ENCODE measurements around the gene EML5. TPM values are rescaled to one million over a fixed set of nuclear protein-coding genes. Genes with fewer than 3 reads are reported as not detected.
"Not testable (repeated sequence)": the region's sequence is repeated elsewhere in the genome, so short reads cannot be mapped to it uniquely, and the experiment has no call there.

The EML5 gene
- polyA plus RNA-seq, 3 donors: not detected

DNA sequence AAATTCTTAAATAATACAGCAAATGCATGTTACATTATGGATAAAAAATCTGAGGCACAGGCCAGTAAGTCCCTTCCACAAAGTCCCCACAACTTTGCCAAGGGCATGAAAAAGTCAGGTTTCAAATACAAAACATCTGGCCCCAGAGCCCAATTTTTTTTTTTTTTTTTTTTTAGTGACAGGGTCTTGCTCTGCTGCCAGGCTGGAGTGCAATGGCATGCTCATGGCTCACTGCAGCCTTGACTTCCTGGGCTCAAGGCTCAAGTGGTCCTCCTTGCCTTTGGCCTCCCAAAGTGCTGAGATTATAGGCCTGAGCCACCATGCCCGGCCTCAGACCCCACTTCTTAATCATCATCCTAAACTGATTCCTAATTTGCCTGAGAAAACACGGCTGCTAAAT, 28.6 kb upstream of the EML5 start:
- Histone ChIP-seq H3K27me3 (ENCODE audit: control insufficient read depth in 2 of 2, insufficient read depth in 2 of 2, low read length in 2 of 2) (no peaks in the 10 kb centered on the region), H3K4me2 (replicated peaks; ENCODE audit: extremely low read depth, low read length, poor library complexity, severe bottlenecking) (no peak overlapping the region), H3K9ac (ENCODE audit: insufficient read depth, low read length, poor library complexity, severe bottlenecking) (no peak overlapping the region), H3K4me1 (ENCODE audit: control insufficient read depth in 1 of 2, insufficient read depth in 2 of 2, low read length in 2 of 2) (peaks cover 13 to 14% of the 10 kb centered on the region in 2 donors), H3K4me3 (replicated peaks in 1 of 3; ENCODE audit: low read depth in 2 of 3, low read length in 3 of 3) (no peak overlapping the region), H2AFZ (ENCODE audit: insufficient read depth, low read depth, low read length, poor library complexity, severe bottlenecking) (no peak overlapping the region), H4K20me1 (ENCODE audit: insufficient read depth, low read length) (no peaks in the 10 kb centered on the region), H3K79me2 (ENCODE audit: insufficient read depth, low read length) (no peaks in the 10 kb centered on the region), H3K36me3 (replicated peaks in 1 of 2; ENCODE audit: control insufficient read depth in 1 of 2, insufficient read depth in 2 of 2, low read length in 2 of 2) (no peaks in the 10 kb centered on the region), H3K9me3 (replicated peaks in 1 of 2; ENCODE audit: control insufficient read depth in 1 of 2, insufficient read depth in 1 of 2, low read length in 2 of 2) (no peaks in the 10 kb centered on the region), H3K27ac (ENCODE audit: low read depth in 1 of 2, low read length in 2 of 2) (no peak overlapping the region)
- WGBS (ENCODE audit: insufficient coverage): no CpG with 5 or more reads among the region's 2 CpGs
- intact Hi-C loops (cut with micrococcal nuclease): no loop called here
- Mint-ChIP-seq H3K27ac (no peak overlapping the region), H3K27me3 (ENCODE audit: low read depth in 3 of 3) (peaks cover 2 to 17% (median 8%) of the 10 kb centered on the region in 3 donors), H3K9me3 (no peaks in the 10 kb centered on the region), H3K36me3 (no peaks in the 10 kb centered on the region), H3K4me3 (no peak overlapping the region), H3K4me1 (peaks cover 12% of the 10 kb centered on the region)
- TF ChIP-seq, protein P1, sequence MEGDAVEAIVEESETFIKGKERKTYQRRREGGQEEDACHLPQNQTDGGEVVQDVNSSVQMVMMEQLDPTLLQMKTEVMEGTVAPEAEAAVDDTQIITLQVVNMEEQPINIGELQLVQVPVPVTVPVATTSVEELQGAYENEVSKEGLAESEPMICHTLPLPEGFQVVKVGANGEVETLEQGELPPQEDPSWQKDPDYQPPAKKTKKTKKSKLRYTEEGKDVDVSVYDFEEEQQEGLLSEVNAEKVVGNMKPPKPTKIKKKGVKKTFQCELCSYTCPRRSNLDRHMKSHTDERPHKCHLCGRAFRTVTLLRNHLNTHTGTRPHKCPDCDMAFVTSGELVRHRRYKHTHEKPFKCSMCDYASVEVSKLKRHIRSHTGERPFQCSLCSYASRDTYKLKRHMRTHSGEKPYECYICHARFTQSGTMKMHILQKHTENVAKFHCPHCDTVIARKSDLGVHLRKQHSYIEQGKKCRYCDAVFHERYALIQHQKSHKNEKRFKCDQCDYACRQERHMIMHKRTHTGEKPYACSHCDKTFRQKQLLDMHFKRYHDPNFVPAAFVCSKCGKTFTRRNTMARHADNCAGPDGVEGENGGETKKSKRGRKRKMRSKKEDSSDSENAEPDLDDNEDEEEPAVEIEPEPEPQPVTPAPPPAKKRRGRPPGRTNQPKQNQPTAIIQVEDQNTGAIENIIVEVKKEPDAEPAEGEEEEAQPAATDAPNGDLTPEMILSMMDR (IDR thresholded peaks at IDR 0.05): no peak
- DNase-seq: no peak

DNA sequence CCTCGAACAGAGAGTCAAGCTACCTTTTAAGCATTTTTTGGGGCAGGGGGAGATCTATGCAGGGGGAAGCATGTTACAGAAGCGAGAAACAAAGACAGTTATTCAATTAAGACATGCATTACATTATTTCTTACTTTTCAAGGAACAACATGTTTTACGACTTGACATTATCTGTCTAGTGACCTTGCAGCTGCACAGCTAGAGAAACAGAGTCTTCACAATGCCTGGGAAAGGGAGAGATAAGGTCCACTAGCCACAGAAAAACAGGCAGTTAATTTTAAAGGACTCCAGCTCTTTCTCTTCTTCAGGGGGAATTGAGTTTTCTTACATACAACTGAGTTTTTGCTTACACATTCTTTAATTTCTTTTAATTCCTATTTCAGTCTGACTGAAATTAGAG, 26.9 kb upstream of the EML5 start:
- H3K4me1 Mint-ChIP-seq; H3K27ac ChIP-seq (ENCODE audit: low read depth in 1 of 2, low read length in 2 of 2); intact Hi-C loops (cut with micrococcal nuclease); H3K9me3 ChIP-seq (replicated peaks in 1 of 2; ENCODE audit: control insufficient read depth in 1 of 2, insufficient read depth in 1 of 2, low read length in 2 of 2); H4K20me1 ChIP-seq (ENCODE audit: insufficient read depth, low read length); H3K4me3 ChIP-seq (replicated peaks in 1 of 3; ENCODE audit: low read depth in 2 of 3, low read length in 3 of 3); H3K4me3 Mint-ChIP-seq; H3K79me2 ChIP-seq (ENCODE audit: insufficient read depth, low read length); DNase-seq; H3K9me3 Mint-ChIP-seq; H3K27me3 ChIP-seq (ENCODE audit: control insufficient read depth in 2 of 2, insufficient read depth in 2 of 2, low read length in 2 of 2); H2AFZ ChIP-seq (ENCODE audit: insufficient read depth, low read depth, low read length, poor library complexity, severe bottlenecking); H3K27ac Mint-ChIP-seq; H3K36me3 Mint-ChIP-seq; H3K36me3 ChIP-seq (replicated peaks in 1 of 2; ENCODE audit: control insufficient read depth in 1 of 2, insufficient read depth in 2 of 2, low read length in 2 of 2); H3K4me2 ChIP-seq (replicated peaks; ENCODE audit: extremely low read depth, low read length, poor library complexity, severe bottlenecking); H3K4me1 ChIP-seq (ENCODE audit: control insufficient read depth in 1 of 2, insufficient read depth in 2 of 2, low read length in 2 of 2); H3K9ac ChIP-seq (ENCODE audit: insufficient read depth, low read length, poor library complexity, severe bottlenecking): not testable (repeated sequence)
- WGBS (ENCODE audit: insufficient coverage): 100% methylated on average over 1 of the region's 3 CpGs
- peaks cover 2 to 19% (median 8%) of the 10 kb centered on the region in 3 donors for H3K27me3 Mint-ChIP-seq (ENCODE audit: low read depth in 3 of 3)
